DMS114 treated with DMSO at 0.1 percent for 48 hours (cell line): ENCODE measurements around the gene CEP104.
A peak's percentile ranks its signal among the peaks of the same experiment; 100 is the strongest.

Source experiments
- DNase-seq: peaks from one replicate; lab custom pipeline; 2025; ENCODE audit not compliant: unreplicated experiment; lab: John Stamatoyannopoulos, UW

CEP104 gene

GRCh38 chr1:3779912-3780416, 77.0 kb downstream of the CEP104 start:
- DNase-seq: no peak

DNA sequence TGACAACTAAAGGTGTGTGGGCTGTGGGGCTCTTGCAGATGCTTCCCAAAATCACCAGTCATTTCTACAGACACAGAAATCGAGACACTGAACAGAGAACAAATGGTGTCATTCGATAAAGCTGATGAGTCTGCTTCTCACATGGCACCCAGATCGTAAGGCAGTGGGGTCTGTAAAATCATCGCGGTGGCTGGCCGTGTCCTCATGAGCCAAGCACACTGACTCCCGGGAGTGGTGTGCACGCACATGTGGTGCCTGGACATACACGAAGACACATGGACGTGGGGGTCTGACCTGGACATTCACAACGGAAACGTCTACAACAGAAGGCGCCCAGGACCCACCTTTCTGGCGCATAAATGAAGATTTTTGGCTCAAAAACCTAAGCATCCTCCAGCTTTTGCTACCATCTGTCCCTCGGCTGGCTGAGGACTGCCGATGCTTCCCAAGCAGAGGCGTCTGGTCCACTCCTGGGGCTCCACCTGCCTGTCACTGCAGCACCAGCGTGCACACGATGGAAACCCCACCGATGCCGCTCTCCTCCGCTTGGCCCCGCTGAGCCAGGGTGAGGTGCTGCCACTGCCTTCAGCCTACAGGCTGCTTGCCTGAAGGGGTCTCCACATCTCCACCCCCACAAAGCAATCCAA, 77.6 kb downstream of the CEP104 start:
- no peak for DNase-seq

DNA sequence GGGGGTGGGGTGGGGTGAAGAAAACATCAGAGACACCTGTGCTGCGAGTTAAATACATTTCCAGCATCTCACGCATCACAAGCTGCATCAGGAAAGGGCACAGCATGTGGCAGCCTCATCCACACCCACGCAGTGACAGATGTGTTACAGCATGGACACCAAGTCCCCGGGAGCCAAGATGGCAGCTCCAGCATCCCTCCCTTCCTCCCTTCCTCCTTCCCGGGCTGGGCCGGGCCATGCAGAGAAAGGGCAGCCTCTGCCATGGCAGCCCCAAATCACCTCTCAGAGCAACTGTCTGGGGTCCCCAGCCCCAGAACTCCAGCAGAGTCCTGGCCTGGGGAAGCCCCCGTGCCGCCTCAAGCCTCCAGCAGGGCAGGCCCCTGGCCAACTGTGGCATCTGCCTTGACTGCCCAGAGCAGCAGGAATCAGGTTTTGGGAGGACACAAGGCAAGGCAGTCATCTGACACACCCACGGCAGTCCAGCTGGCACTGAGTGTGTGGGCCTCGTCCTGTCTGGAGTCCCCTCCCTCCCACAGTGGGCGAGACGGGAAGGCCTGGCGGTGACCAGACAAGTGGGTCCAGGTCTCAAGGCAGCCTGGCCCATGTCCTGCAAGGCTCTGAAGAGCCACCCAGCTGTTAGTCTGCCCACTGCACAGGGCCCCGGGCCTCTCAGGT, 78.3 kb downstream of the CEP104 start:
- no peak for DNase-seq

DNA sequence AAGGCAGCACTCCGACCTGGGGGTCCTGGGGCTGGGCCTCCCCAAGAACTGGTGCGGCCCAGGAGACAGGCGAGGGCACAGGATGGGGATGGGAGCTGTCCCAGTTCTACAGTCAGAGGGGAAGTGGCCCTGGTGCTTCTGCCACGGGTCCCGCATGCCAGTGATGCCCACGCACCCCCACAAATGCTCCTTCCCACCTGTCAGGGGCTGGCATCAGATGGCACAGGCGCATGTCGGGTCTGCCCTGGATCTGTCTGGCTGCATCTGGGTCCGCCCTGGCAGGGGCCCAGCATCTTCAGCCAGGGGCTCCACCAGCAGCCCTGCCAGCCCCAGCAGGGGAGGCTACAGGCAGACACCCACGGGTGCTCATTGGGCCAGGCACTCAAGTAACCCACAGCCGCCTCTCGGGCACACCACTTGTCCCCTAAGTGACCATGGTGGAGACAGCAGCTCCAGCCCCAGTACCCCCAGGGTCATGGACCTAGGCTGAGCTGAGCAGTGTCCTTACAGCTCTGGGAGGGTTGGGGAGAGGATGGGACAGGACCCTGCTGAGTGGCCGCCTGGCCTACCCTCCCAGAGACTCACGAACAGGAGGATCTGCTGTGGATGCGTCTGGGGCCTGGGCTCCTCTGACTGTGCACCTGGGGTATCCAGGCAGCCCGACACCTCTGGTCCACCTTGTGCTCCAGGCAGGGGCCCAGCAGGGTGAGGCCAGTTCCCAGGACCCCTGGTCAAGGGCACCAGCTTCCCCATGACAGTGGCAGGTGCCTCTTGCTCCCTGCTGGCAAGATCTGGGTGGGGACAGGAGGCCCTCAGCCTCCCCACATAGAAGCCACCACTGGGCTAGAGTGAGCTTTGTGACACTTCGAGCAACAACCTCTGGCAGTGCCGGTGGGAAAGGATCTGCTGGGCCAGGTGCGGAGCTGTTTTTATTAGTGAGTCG, 79.1 kb downstream of the CEP104 start:
- no peak for DNase-seq

DNA sequence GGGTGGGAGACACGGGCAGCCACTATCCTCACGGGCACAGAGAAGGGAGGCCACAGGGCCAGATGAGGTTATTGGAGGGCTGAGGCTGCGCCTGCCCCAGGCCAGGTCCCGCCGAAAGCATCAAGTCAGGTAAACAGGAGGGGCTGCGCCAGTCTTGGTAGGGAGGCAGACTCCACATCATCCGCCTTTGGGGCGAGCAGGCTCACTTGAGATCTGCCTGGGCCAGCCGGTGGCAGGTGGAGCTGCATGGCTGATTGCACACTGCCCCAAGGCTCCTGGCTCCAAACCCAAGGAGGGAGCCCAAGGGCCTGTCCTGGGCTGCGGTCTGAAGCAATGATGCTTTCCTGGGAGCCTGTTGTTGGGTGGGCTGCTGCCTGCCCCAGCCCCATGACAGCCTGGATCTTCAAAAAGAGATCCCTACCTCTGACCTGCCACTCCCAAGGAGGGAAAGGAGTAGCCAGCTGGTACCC, 79.9 kb downstream of the CEP104 start:
- no peak for DNase-seq

- no peak for DNase-seq
These were observed 80.6 kb downstream of the CEP104 start for GRCh38 chr1:3776231-3776961.

DNA sequence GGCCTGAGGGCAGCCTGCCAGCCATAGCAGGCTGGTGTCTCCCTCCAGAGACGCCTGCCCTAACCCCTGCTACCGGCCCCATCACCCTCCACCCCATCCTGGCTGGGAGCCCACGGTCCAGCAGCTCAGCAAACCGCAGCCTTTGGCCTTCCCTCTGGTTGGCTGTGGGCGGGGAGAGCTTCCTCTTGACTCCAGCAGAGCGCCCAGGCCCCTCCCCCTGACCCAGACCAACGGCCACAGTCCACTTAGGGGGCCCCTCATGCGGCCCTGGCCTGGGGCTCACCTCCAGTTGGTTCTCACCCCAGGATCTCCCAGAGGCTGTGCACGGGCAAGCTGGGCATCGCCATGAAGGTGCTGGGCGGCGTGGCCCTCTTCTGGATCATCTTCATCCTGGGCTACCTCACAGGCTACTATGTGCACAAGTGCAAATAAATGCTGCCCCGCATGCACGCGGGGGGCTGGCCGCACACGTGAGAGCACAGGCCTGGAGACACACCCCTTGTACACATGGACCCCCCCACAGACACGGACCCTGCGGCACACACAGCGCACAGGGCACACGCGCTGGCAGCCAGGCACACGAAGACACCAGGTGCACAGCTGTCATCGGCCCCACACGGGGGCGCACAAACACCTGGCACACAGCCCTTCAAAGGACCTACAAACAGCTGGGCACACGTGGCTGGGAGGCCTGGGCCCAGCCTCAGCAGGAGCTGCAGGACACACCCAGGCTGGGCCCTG, 81.4 kb downstream of the CEP104 start:
- DNase-seq: no peak

GRCh38 chr1:3774946-3775489, 82.0 kb downstream of the CEP104 start:
- no peak for DNase-seq

GRCh38 chr1:3774276-3774945, 82.6 kb downstream of the CEP104 start:
- no peak for DNase-seq

GRCh38 chr1:3773572-3774275, 83.3 kb downstream of the CEP104 start:
- DNase-seq: no peak

DNA sequence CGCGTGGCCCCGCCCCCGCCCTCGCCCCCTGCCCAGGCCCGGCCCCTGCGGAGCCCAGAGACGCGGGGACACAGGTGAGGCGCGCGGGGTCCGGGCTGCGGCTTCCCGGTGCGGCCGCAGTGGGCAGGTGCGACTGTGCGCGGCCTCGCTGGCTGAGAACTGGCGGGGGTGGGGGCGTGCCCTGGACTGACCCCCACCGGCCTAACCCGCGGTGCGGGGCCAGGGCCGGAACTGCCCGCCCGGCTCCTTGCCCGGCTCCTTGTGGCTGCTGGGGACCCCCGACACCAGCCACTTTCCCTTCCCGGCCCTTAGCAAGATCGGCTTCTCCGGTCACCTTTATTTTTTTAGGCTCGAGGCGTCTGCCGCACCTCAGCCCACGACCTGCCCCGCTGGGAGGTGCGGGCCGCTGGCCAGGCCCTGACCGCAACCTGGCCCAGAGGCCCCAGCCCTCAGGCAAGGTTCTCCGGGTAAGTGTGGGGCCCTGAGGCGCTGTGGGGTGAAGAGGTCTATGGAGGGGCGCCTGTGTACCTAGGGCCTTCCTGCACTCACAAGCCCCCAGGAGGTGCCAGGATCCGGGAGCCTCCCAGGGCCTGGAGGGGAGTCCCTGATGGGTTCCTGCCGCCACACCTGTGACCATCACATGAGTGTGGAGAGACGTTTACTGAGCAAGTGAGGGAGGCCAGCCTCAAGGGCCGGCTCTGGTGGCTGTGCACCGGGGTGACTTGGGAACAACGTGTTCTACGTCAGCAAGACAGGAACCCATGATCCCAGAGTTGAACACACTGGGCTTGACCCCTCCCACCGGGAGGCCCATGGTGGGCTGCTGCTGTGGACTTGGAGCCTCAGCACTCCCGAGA, 84.1 kb downstream of the CEP104 start, which contains the start of gene SMIM1:
TSS of gene SMIM1 (plus strand) at position 35 of the 857 bp plus-strand sequence. CDS start 2,625 bp downstream, outside the sequence.
- DNase-seq: no peak

GRCh38 chr1:3772027-3772714, 84.8 kb downstream of the CEP104 start:
- peak; percentile 71 for DNase-seq

- DNase-seq: no peak
These were observed 85.6 kb downstream of the CEP104 start for GRCh38 chr1:3771108-3772026.

DNA sequence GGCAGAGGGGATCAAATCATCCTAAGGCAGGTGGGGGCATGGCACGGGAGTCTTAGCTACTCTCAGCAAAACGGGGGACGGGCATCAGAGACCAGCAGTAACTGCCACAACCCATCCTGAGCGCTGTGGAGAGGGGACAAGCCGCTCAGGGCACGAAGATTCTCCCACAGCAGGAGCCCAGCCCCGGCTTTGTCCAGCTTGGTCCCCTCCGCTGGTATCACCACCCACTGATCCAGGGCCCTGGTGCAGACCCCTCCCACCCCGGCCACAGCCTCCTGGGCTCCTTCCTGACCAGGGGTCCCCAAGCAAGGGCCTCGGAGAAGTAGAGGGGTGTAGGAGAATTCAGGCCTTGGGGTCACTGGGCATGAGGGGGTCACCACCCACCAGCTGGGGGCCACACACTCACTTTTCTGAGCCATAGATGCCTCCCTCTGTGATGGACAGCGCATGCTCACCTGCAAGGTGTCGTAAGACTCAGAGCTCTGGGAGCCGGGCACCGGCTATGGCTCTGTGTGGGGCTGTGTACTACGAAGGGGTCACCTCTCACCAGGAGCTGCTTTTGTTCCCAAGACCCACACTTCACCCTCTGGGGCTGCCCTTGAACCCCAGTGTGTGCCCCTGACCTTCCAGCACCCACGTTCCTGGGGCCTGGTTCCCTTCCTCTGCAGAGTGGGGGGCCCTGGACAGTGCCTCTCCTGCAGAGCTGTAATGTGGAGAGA, 86.8 kb downstream of the CEP104 start:
- DNase-seq: no peak

- DNase-seq: no peak
These were observed 88.1 kb downstream of the CEP104 start for GRCh38 chr1:3768811-3769390.
